Measurements from ENCODE around the gene TMEM138.

The TMEM138 gene

GRCh38 chr11:61361237-61361740 lies 885 bp upstream of the TMEM138 start:
- DNase-seq (ENCODE audit: low spot score), result no peak
- TF ChIP-seq, protein P1, sequence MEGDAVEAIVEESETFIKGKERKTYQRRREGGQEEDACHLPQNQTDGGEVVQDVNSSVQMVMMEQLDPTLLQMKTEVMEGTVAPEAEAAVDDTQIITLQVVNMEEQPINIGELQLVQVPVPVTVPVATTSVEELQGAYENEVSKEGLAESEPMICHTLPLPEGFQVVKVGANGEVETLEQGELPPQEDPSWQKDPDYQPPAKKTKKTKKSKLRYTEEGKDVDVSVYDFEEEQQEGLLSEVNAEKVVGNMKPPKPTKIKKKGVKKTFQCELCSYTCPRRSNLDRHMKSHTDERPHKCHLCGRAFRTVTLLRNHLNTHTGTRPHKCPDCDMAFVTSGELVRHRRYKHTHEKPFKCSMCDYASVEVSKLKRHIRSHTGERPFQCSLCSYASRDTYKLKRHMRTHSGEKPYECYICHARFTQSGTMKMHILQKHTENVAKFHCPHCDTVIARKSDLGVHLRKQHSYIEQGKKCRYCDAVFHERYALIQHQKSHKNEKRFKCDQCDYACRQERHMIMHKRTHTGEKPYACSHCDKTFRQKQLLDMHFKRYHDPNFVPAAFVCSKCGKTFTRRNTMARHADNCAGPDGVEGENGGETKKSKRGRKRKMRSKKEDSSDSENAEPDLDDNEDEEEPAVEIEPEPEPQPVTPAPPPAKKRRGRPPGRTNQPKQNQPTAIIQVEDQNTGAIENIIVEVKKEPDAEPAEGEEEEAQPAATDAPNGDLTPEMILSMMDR (IDR thresholded peaks at IDR 0.05; ENCODE audit: extremely low read depth, insufficient read depth, missing control alignments), result no peak
- in situ Hi-C loops (cut with MboI; ENCODE audit: low pct_unique_long_range_greater_than_20kb, low sequenced_read_pairs, unreplicated experiment), result no loop called here

- peak; percentile 51 for DNase-seq (ENCODE audit: low spot score)
- in situ Hi-C loops (cut with MboI; ENCODE audit: low pct_unique_long_range_greater_than_20kb, low sequenced_read_pairs, unreplicated experiment), result no loop called here
- TF ChIP-seq, protein P1 (IDR thresholded peaks at IDR 0.05; ENCODE audit: extremely low read depth, insufficient read depth, missing control alignments), result no peak
Observed at GRCh38 chr11:61362542-61362875, 335 bp downstream of the TMEM138 start.

GRCh38 chr11:61364012-61364675 lies 2.0 kb downstream of the TMEM138 start:
- in situ Hi-C loops (cut with MboI; ENCODE audit: low pct_unique_long_range_greater_than_20kb, low sequenced_read_pairs, unreplicated experiment), result no loop called here
- no peak for DNase-seq (ENCODE audit: low spot score)
- TF ChIP-seq, protein P1 (IDR thresholded peaks at IDR 0.05; ENCODE audit: extremely low read depth, insufficient read depth, missing control alignments), result no peak

- DNase-seq (ENCODE audit: low spot score), result no peak
- TF ChIP-seq, protein P1 (IDR thresholded peaks at IDR 0.05; ENCODE audit: extremely low read depth, insufficient read depth, missing control alignments), result no peak
- in situ Hi-C loops (cut with MboI; ENCODE audit: low pct_unique_long_range_greater_than_20kb, low sequenced_read_pairs, unreplicated experiment), result no loop called here
Observed at GRCh38 chr11:61367406-61367805, 5.2 kb downstream of the TMEM138 start.

DNA sequence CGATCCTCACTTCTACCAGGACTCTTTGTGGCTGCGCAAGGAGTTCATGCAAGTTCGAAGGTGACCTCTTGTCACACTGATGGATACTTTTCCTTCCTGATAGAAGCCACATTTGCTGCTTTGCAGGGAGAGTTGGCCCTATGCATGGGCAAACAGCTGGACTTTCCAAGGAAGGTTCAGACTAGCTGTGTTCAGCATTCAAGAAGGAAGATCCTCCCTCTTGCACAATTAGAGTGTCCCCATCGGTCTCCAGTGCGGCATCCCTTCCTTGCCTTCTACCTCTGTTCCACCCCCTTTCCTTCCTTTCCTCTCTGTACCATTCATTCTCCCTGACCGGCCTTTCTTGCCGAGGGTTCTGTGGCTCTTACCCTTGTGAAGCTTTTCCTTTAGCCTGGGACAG lies 6.5 kb downstream of the TMEM138 start:
- no peak for DNase-seq (ENCODE audit: low spot score)
- TF ChIP-seq, protein P1 (IDR thresholded peaks at IDR 0.05; ENCODE audit: extremely low read depth, insufficient read depth, missing control alignments), result no peak
- in situ Hi-C loops (cut with MboI; ENCODE audit: low pct_unique_long_range_greater_than_20kb, low sequenced_read_pairs, unreplicated experiment), result no loop called here

- TF ChIP-seq, protein P1 (IDR thresholded peaks at IDR 0.05; ENCODE audit: extremely low read depth, insufficient read depth, missing control alignments), result no peak
- in situ Hi-C loops (cut with MboI; ENCODE audit: low pct_unique_long_range_greater_than_20kb, low sequenced_read_pairs, unreplicated experiment), result no loop called here
- peak; percentile 31 for DNase-seq (ENCODE audit: low spot score)
Observed at GRCh38 chr11:61369372-61370348, 7.5 kb downstream of the TMEM138 start.
